HepG2 (cell line): Measurements from ENCODE around the gene SLCO4A1. TPM values are rescaled to one million over a fixed set of nuclear protein-coding genes. Genes with fewer than 3 reads are reported as not detected.

Experiments
- ATAC-seq: fragments of 200-7000 bp; cut with Tn5 transposase; 3 replicates; pipeline ENCODE4 v1.9.1; 2020; ENCODE audit warnings: mild to moderate bottlenecking, moderate library complexity
- BruUV-seq: library from RNA; stranded (reverse); fragments of 400-500 nt; replicated peaks from 2 replicates; lab custom pipeline; 2021; lab: Mats Ljungman, UMichigan
- CTCF ChIA-PET: fragments of 300-600 bp; formaldehyde crosslinking; extraction: SDS; loops from one replicate; lab custom pipeline; 2021; ENCODE audit warnings: low total read pairs, inconsistent platforms, low intra/inter-chr PET ratio; lab: Yijun Ruan, JAX
- POLR2A ChIA-PET: fragments of 350-600 bp; sonication (Branson Sonifier 250); formaldehyde crosslinking; loops from one replicate; lab custom pipeline; 2020; ENCODE audit warnings: antibody characterized with exemption, inconsistent platforms; lab: Yijun Ruan, JAX
- DNase-seq: peaks from one replicate; pipeline ENCODE4 v3.0.0-alpha.2; 2015; ENCODE audit warnings: low spot score
- FAIRE-seq: peaks from 3 replicates; lab custom pipeline; 2011; peaks lifted over from hg19 to GRCh38; lab: Jason Lieb, UNC
- H2AFZ ChIP-seq: one replicate; pipeline ENCODE4 v1.6.1; 2011; ENCODE audit warnings: low read length, inconsistent platforms
- H3K27ac ChIP-seq: fragments of 300-600 bp; 3 replicates; pipeline ENCODE4 v1.8.0; 2011; ENCODE audit warnings: mixed run types, mild to moderate bottlenecking, mixed read lengths, low read length, inconsistent platforms; ENCODE audit not compliant: insufficient read depth; ENCODE audit errors: extremely low read length
- H3K27me3 ChIP-seq, 2 experiments: fragments of 200-600 bp in 1 of 2; 2 replicates in 1 of 2; 3 replicates in 1 of 2; pipeline versions ENCODE4 v1.6.0 to v1.8.0; 2011; ENCODE audit warnings: low read length in 2 of 2, mild to moderate bottlenecking in 2 of 2, moderate library complexity in 2 of 2, inconsistent platforms in 1 of 2; ENCODE audit not compliant: insufficient read depth in 2 of 2, control insufficient read depth in 1 of 2
- H3K36me3 ChIP-seq, 2 experiments: fragments of 200-600 bp in 1 of 2; replicated peaks in 1 of 2; 2 replicates in 1 of 2; 3 replicates in 1 of 2; pipeline versions ENCODE4 v1.5.1 to v1.8.0; 2011; ENCODE audit warnings: low read length in 2 of 2, inconsistent platforms in 1 of 2; ENCODE audit not compliant: insufficient read depth in 2 of 2, control insufficient read depth in 1 of 2
- H3K4me1 ChIP-seq: 2 replicates; pipeline ENCODE4 v1.5.1; 2012; ENCODE audit warnings: low read length, inconsistent platforms; ENCODE audit not compliant: insufficient read depth
- H3K4me2 ChIP-seq: 2 replicates; pipeline ENCODE4 v1.6.0; 2011; ENCODE audit warnings: low read depth, low read length, inconsistent platforms
- H3K4me3 ChIP-seq, 3 experiments: fragments of 200-600 bp in 1 of 3; sonication (generic), shearing (Covaris generic) in 1 of 3; replicated peaks in 1 of 3; 2 replicates each; pipeline ENCODE4 v1.5.1; 2011 to 2016; ENCODE audit warnings: low read length in 3 of 3, inconsistent platforms in 2 of 3, low read depth in 2 of 3, mild to moderate bottlenecking in 2 of 3, control low read depth in 1 of 3, mixed read lengths in 1 of 3; ENCODE audit not compliant: insufficient read depth in 1 of 3
- H3K79me2 ChIP-seq: one replicate; pipeline ENCODE4 v1.6.1; 2011; ENCODE audit warnings: low read length, inconsistent platforms; ENCODE audit not compliant: insufficient read depth
- H3K9ac ChIP-seq: 2 replicates; pipeline ENCODE4 v1.6.0; 2011; ENCODE audit warnings: mild to moderate bottlenecking, low read depth, low read length, inconsistent platforms; ENCODE audit not compliant: insufficient read depth
- H3K9me3 ChIP-seq: 2 replicates; pipeline ENCODE4 v1.5.1; 2012; ENCODE audit warnings: mild to moderate bottlenecking, low read length
- H4K20me1 ChIP-seq: 2 replicates; pipeline ENCODE4 v1.6.0; 2011; ENCODE audit warnings: inconsistent platforms, mild to moderate bottlenecking, low read length, moderate library complexity; ENCODE audit not compliant: insufficient read depth
- CEBPB ChIP-seq: IDR thresholded peaks from 2 replicates; pipeline ENCODE4 v1.6.1; 2011; ENCODE audit warnings: low read depth, low read length, improper control_type of control experiment, borderline replicate concordance
- CEBPG ChIP-seq: IDR thresholded peaks from 2 replicates; pipeline ENCODE4 v1.6.1; 2016
- SYNCRIP ChIP-seq: fragments of 200-400 bp; formaldehyde crosslinking; IDR thresholded peaks from 2 replicates; pipeline ENCODE4 v1.6.1; 2018; ENCODE audit warnings: mild to moderate bottlenecking, low read depth, low read length; ENCODE audit not compliant: insufficient read depth
- ZNF17 ChIP-seq: sonication (generic); formaldehyde crosslinking; IDR thresholded peaks from 2 replicates; pipeline ENCODE4 v1.5.0; 2020; ENCODE audit warnings: mild to moderate bottlenecking, missing genetic modification reagents
- ZNF224 ChIP-seq: sonication (generic); formaldehyde crosslinking; IDR thresholded peaks from 2 replicates; pipeline ENCODE4 v1.5.0; 2020; ENCODE audit warnings: mild to moderate bottlenecking, missing genetic modification reagents
- ZNF768 ChIP-seq: sonication (generic); formaldehyde crosslinking; IDR thresholded peaks from 2 replicates; pipeline ENCODE4 v1.4.0; 2020; ENCODE audit warnings: missing genetic modification reagents
- WGBS: methylation state at CpG from one replicate; pipeline ENCODE4 v1.1.6; 2017; ENCODE audit warnings: low lambda C conversion rate; 5-methylcytosine and 5-hydroxymethylcytosine counted together
- in situ Hi-C: cut with HindIII; loops from 2 replicates; pipeline ENCODE4 v1.10.0; 2017; ENCODE audit warnings: low pct_unique_long_range_greater_than_20kb; ENCODE audit not compliant: extremely low pct_ligation_motif_present
- intact Hi-C: fragments of 100-400 bp; cut with micrococcal nuclease; formaldehyde crosslinking; loops from one replicate; pipeline ENCODE4 v1.10.0; 2022; ENCODE audit not compliant: unreplicated experiment
- polyA plus RNA-seq, 8 experiments: library from polyadenylated mRNA; depleted of rRNA in 3 of 8; stranded (reverse) in 7 of 8; unstranded in 1 of 8; fragments of >200 nt; fragmentation: Illumina TruSeq in 4 of 8; extraction: Trizol in 4 of 8; gene quantifications; 2 replicates each; pipeline versions ENCODE4 v1.2.1 to v1.2.3, GENCODE V29; 2011 to 2016; ENCODE audit warnings: low read depth in 4 of 8, missing spikeins in 1 of 8, mixed read lengths in 1 of 8; ENCODE audit not compliant: insufficient read depth in 1 of 8
- total RNA-seq, 5 experiments: library from RNA; depleted of rRNA; stranded (reverse); fragments of >200 nt; fragmentation: Illumina TruSeq; extraction: Trizol; gene quantifications; 2 replicates each; pipeline ENCODE4 v1.2.3, GENCODE V29; 2016; ENCODE audit warnings: low read depth in 1 of 5
- TF ChIP-seq, protein P1 (sequence below): sonication (generic); formaldehyde crosslinking; conservative IDR thresholded peaks from 2 replicates; pipeline ENCODE4 v1.8.0; 2022; ENCODE audit warnings: missing genetic modification reagents

Gene SLCO4A1
- total and polyA plus RNA-seq, 2 of the 13 experiments (the other 11 are each of a cell fraction or from before 2014, with no cell fraction given), result 55.5 to 112 TPM

DNA sequence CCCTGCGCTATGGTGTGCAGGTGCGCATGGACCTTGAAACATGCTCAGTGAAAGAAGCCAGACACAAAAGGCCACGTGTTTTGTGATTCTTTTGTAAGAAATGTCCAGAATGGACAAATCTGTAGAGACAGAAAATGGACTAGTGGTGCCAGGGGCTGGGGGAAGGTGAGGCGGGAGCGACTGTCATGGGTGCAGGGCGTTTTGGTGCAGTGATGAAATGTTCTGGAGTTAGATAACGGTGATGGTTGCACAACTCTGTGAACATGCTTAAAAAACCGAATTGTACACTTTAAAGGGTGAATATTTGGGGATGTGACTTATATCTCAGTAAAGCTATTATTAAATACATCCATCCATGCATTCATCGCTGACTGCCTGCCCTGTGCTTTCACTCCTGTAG is 34.7 kb downstream of the SLCO4A1 start:
- ATAC-seq (no peak), FAIRE-seq (peak; percentile 18), DNase-seq (no peak)
- Histone ChIP-seq H3K9ac (no peak overlapping the region), H3K79me2 (no peaks in the 10 kb centered on the region), H3K4me2 (no peak overlapping the region), H2AFZ (no peak overlapping the region), H4K20me1 (no peaks in the 10 kb centered on the region), H3K27me3 (peaks cover 8 to 65% of the 10 kb centered on the region in 2 experiments; a peak in 4 of 5 replicates), H3K9me3 (peaks cover 14% of the 10 kb centered on the region), H3K4me1 (no peaks in the 10 kb centered on the region; the same call in 1 of the 2 replicates), H3K27ac (no peak overlapping the region), H3K4me3 (no peak overlapping the region), H3K36me3 (no peaks in the 10 kb centered on the region; a peak in 1 of 5 replicates)
- in situ Hi-C loops (no loop called here), intact Hi-C loops (no loop called here)
- TF ChIP-seq ZNF224 (CRISPR knock-in tag), result no peak
- TF ChIP-seq ZNF17 (CRISPR knock-in tag), result no peak
- TF ChIP-seq CEBPG (CRISPR knock-in tag), result peak; percentile 20; the same call in 1 of the 2 replicates
- peak; percentile 71 for TF ChIP-seq CEBPB
- TF ChIP-seq, protein P1, sequence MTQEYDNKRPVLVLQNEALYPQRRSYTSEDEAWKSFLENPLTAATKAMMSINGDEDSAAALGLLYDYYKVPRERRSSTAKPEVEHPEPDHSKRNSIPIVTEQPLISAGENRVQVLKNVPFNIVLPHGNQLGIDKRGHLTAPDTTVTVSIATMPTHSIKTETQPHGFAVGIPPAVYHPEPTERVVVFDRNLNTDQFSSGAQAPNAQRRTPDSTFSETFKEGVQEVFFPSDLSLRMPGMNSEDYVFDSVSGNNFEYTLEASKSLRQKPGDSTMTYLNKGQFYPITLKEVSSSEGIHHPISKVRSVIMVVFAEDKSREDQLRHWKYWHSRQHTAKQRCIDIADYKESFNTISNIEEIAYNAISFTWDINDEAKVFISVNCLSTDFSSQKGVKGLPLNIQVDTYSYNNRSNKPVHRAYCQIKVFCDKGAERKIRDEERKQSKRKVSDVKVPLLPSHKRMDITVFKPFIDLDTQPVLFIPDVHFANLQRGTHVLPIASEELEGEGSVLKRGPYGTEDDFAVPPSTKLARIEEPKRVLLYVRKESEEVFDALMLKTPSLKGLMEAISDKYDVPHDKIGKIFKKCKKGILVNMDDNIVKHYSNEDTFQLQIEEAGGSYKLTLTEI (CRISPR knock-in tag), result no peak
- no TSS peak for BruUV-seq
- POLR2A ChIA-PET, result no interaction called here
- CTCF ChIA-PET, result no interaction called here
- WGBS, result 24% methylated on average over 9 of the region's 9 CpGs

DNA sequence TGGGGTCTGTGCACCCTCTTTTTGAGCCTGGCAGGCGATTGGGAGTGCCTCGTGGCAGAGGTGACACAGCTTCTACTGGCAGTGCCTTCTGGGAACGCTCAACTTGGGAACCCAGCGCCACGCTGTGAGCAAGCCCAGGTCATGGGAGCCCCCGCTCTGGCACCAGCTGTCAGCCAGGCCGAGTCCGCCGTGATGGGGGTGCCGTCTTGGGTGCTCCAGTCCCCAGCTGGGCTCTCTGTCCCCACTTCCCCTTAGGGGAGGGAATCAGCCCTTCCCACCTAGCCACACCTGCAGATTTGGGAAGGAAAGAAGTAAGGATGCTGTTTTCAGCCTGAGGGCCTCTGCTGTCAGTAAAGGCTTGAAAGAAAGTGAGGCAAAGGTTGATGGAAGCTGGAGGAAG is 35.4 kb downstream of the SLCO4A1 start:
- intact Hi-C loops (no loop called here), in situ Hi-C loops (no loop called here)
- CTCF ChIA-PET, result no interaction called here
- Histone ChIP-seq H3K27ac (no peak overlapping the region), H3K4me2 (no peak overlapping the region), H3K9me3 (peaks cover 14% of the 10 kb centered on the region), H3K79me2 (no peaks in the 10 kb centered on the region), H3K36me3 (no peaks in the 10 kb centered on the region; a peak in 1 of 5 replicates), H3K9ac (no peak overlapping the region), H3K27me3 (peaks cover 13 to 73% of the 10 kb centered on the region in 2 experiments; a peak in 4 of 5 replicates), H2AFZ (no peak overlapping the region), H3K4me3 (no peak overlapping the region), H3K4me1 (no peaks in the 10 kb centered on the region), H4K20me1 (no peaks in the 10 kb centered on the region)
- TF ChIP-seq SYNCRIP (no peak), ZNF768 (CRISPR knock-in tag) (peak; percentile 12; the same call in 1 of the 2 replicates)
- ATAC-seq, result no peak
- 27% methylated on average over 6 of the region's 10 CpGs for WGBS
- POLR2A ChIA-PET, result no interaction called here
- no peak for FAIRE-seq
- BruUV-seq, result no TSS peak
- no peak for DNase-seq
